ENCODE data around the gene MARF1.

DNA sequence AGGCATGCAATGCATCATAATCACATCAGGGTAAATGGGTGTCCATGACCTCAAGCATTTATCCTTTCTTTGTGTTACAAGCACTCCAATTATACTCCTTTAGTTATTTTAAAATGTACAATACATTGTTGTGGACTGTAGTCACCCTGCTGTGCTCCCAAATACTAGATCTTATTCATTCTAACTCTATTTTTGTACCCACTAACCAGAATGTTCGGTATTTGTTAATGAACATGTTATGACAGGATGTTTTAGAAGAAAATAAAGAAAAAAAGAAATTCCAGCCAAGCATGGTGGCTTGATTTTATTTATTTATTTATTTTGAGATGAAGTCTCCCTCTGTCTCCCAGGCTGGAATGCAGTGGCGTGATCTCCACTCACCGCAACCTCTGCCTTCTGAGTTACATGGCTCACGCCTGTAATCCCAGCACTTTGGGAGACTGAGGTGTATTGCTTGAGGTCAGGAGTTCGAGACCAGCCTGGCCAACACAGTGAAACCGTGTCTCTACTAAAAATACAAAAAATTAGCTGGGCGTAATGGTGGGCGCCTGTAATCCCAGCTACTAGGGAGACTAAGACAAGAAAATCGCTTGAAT is 5.3 kb upstream of the MARF1 start:
- TF ChIP-seq EZH2 (IDR thresholded peaks at IDR 0.05) = no peak
- no peak for TF ChIP-seq POLR2A (IDR thresholded peaks at IDR 0.05; ENCODE audit: borderline replicate concordance, extremely low read depth, insufficient read depth, insufficient read length)
- no peak for TF ChIP-seq CTCF (IDR thresholded peaks at IDR 0.05 in 2 of 3, conservative IDR thresholded peaks at IDR 0.05 in 1 of 3; ENCODE audit: borderline replicate concordance in 1 of 3, insufficient read depth in 1 of 3, low read depth in 2 of 3, low read length in 2 of 3)
- TF ChIP-seq YY1 (IDR thresholded peaks at IDR 0.05; ENCODE audit: extremely low read depth, insufficient replicate concordance, low read depth, low read length) = no peak
- TF ChIP-seq CBX3 (IDR thresholded peaks at IDR 0.05; ENCODE audit: low read depth) = no peak
- TF ChIP-seq EZH2phosphoT487 (IDR thresholded peaks at IDR 0.05; ENCODE audit: borderline replicate concordance) = no peak
- TF ChIP-seq, protein P1, sequence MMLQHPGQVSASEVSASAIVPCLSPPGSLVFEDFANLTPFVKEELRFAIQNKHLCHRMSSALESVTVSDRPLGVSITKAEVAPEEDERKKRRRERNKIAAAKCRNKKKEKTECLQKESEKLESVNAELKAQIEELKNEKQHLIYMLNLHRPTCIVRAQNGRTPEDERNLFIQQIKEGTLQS (IDR thresholded peaks at IDR 0.05) = no peak
- no peak for TF ChIP-seq RAD21 (IDR thresholded peaks at IDR 0.05; ENCODE audit: low read depth)
- TF ChIP-seq ZNF274 (IDR thresholded peaks at IDR 0.05; ENCODE audit: low read depth, low read length) = no peak
- TF ChIP-seq CEBPB (IDR thresholded peaks at IDR 0.05; ENCODE audit: low read depth) = no peak
- no peak for TF ChIP-seq ZBTB33 (IDR thresholded peaks at IDR 0.05; ENCODE audit: extremely low read depth, insufficient replicate concordance, low read length)
- no peak for TF ChIP-seq POLR2AphosphoS5 (IDR thresholded peaks at IDR 0.05; ENCODE audit: low read depth, low read length)

Measured in HCT116 (cell line).